GM20000 (cell line): Measurements from ENCODE around the gene SLC25A24.

Experiments
- DNase-seq: peaks from one replicate; pipeline ENCODE4 v3.0.0; 2012; ENCODE audit warnings: low spot score
- CTCF ChIP-seq: IDR thresholded peaks from 2 replicates; pipeline ENCODE4 v1.5.1; 2012; ENCODE audit warnings: mild to moderate bottlenecking, control low read depth; ENCODE audit errors: extremely low read depth, missing control alignments

SLC25A24 gene

GRCh38 chr1:108107658-108108057, 92.5 kb downstream of the SLC25A24 start:
- no peak for TF ChIP-seq CTCF
- no peak for DNase-seq

DNA sequence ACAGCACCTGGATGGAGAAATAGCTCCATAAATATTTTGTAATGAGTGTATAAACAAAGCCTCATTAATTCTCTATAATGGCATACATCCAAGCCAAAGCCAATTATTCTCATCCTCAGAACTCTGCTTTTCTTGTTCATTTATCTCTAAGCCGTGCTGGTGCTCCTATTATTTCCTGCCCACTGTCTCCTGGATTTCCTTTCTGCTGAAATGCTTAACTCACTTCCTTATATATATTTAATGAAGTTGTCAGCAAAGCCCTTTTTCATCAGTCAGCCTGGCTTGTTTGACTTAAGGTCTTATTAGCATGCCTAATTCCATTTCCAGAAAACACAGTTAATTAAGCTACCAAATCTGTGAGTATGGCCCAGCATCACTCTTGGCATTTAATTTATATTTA, 93.4 kb downstream of the SLC25A24 start:
- no peak for DNase-seq

GRCh38 chr1:108100148-108100547, 100.0 kb downstream of the SLC25A24 start:
- no peak for TF ChIP-seq CTCF
- no peak for DNase-seq

More for the DNA sequence above, 93.4 kb downstream of the SLC25A24 start:
- TF ChIP-seq CTCF, result no peak

GRCh38 chr1:108097018-108097417, 103.1 kb downstream of the SLC25A24 start:
- DNase-seq, result no peak
- no peak for TF ChIP-seq CTCF

- DNase-seq, result no peak
- TF ChIP-seq CTCF, result no peak
Measured at GRCh38 chr1:108096089-108096488, 104.1 kb downstream of the SLC25A24 start.

DNA sequence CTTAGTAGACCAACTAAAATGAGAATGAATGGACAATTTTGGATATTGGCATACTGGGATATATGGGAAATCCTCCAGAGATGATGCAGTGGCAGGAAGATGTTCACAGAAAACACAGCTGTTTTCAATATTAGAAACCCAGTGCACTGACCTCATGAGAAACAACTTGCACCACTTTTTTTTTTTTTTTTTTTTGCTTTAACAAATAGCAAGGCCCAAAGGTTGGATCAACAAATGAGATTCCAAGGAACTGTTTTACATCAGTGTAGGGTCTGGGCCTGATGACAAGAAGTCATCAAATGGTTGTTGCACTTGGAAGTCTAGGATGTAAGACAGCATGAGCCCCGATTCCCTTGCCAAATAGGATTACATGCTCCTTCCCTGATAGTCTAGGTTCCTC, 110.7 kb downstream of the SLC25A24 start:
- no peak for TF ChIP-seq CTCF
- no peak for DNase-seq

DNA sequence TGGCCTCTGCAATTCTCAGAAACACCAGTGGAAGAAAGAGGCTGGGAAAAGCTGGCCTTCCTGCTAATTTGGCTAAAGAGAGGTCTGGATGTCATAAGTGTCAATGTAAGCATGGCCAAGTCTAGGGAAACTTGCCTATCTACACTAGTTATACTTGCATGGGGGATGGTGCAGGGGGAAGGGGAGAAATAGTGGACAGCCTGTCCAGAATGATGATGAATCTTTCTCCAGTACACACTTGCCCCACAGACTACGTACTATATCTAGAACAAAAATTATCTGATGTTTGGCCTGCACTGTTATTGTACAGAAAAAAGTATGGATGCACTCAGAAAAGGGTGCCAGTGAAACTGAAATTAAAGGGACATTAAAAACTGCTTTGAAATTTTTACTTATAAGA, 114.5 kb downstream of the SLC25A24 start:
- TF ChIP-seq CTCF, result no peak
- DNase-seq, result no peak
